Activated T-cell treated with anti-CD3 and anti-CD28 coated beads, Interleukin-2, amount 50 U/mL, for 48 hours (primary cell): Measurements from ENCODE around the gene SDR39U1.

ENCODE experiments used
- DNase-seq, 2 experiments: peaks; one replicate each; pipeline ENCODE4 v3.0.0-alpha.2; 2020

SDR39U1 gene

GRCh38 chr14:24408764-24409163 is 33.8 kb downstream of the SDR39U1 start:
- no peak for DNase-seq

- DNase-seq = no peak
Measured at GRCh38 chr14:24407608-24408325, 34.8 kb downstream of the SDR39U1 start.

- DNase-seq = no peak
Measured at GRCh38 chr14:24406416-24406815, 36.2 kb downstream of the SDR39U1 start.

GRCh38 chr14:24404814-24405213 is 37.8 kb downstream of the SDR39U1 start:
- no peak for DNase-seq

- no peak for DNase-seq
Measured at GRCh38 chr14:24403294-24403998, 39.1 kb downstream of the SDR39U1 start.

GRCh38 chr14:24401810-24402702 is 40.5 kb downstream of the SDR39U1 start:
- no peak for DNase-seq

GRCh38 chr14:24399999-24400718 is 42.4 kb downstream of the SDR39U1 start:
- no peak for DNase-seq

- no peak for DNase-seq
Measured at GRCh38 chr14:24399447-24399822, 43.1 kb downstream of the SDR39U1 start.

GRCh38 chr14:24398653-24399446 is 43.7 kb downstream of the SDR39U1 start, which contains the start of gene NYNRIN:
NYNRIN (plus strand) TSS chr14:24399003; CDS start chr14:24399247, 244 bp downstream.
- peak; percentile 34 to 35 for DNase-seq

GRCh38 chr14:24398293-24398652 is 44.3 kb downstream of the SDR39U1 start:
- no peak for DNase-seq

GRCh38 chr14:24397639-24398292 is 44.8 kb downstream of the SDR39U1 start:
- DNase-seq = no peak

GRCh38 chr14:24395609-24396582 is 46.7 kb downstream of the SDR39U1 start:
- no peak for DNase-seq

- no peak for DNase-seq
Measured at GRCh38 chr14:24394275-24394674, 48.3 kb downstream of the SDR39U1 start.

GRCh38 chr14:24392325-24393091 is 50.1 kb downstream of the SDR39U1 start:
- no peak for DNase-seq

- no peak for DNase-seq
Measured at GRCh38 chr14:24390701-24391468, 51.7 kb downstream of the SDR39U1 start.
